SK-N-MC (cell line): ENCODE measurements around the gene ETV6.

Experiments
- DNase-seq: peaks from one replicate; pipeline ENCODE4 v3.0.0-alpha.2; 2011; ENCODE audit warnings: low read depth, low spot score
- H3K27ac ChIP-seq: fragments of 200-600 bp; sonication (generic); 2 replicates; pipeline ENCODE4 v1.5.1; 2016; ENCODE audit warnings: mixed run types
- H3K36me3 ChIP-seq: fragments of 200-600 bp; sonication (generic); 2 replicates; pipeline ENCODE4 v1.6.1; 2017; ENCODE audit warnings: antibody characterized with exemption, low read length, mixed read lengths; ENCODE audit not compliant: insufficient read depth
- H3K4me3 ChIP-seq: fragments of 200-600 bp; sonication (generic); 2 replicates; pipeline ENCODE4 v1.5.1; 2016
- H3K9ac ChIP-seq: fragments of 200-600 bp; sonication (generic); 2 replicates; pipeline ENCODE4 v1.8.0; 2017; ENCODE audit warnings: mixed run types, mixed read lengths; ENCODE audit not compliant: insufficient read length
- H3K9me3 ChIP-seq: fragments of 200-600 bp; sonication (generic); 2 replicates; pipeline ENCODE4 v1.6.1; 2017; ENCODE audit warnings: low read depth, mild to moderate bottlenecking, antibody characterized with exemption, low read length, moderate library complexity, mixed read lengths
- EZH2 ChIP-seq: fragments of 200-600 bp; sonication (generic); IDR thresholded peaks from one replicate; pipeline ENCODE4 v1.6.1; 2017; ENCODE audit warnings: antibody characterized with exemption
- FOXP2 ChIP-seq: optimal IDR thresholded peaks from 2 replicates; pipeline ENCODE3; 2011; ENCODE audit warnings: mild to moderate bottlenecking, moderate library complexity; ENCODE audit not compliant: insufficient read depth; ENCODE audit errors: extremely low read length, control extremely low read depth
- POLR2AphosphoS5 ChIP-seq: IDR thresholded peaks from 2 replicates; pipeline ENCODE4 v1.6.1; 2012; ENCODE audit warnings: mild to moderate bottlenecking, low read depth, low read length, borderline replicate concordance

ETV6 gene

GRCh38 chr12:11812586-11813437, 163.3 kb downstream of the ETV6 start:
- Histone ChIP-seq H3K9me3 (no peaks in the 10 kb centered on the region), H3K27ac (peak overlapping the region; percentile 83), H3K9ac (peak overlapping the region; percentile 51), H3K4me3 (peak overlapping the region; percentile 71), H3K36me3 (no peaks in the 10 kb centered on the region)
- no peak for DNase-seq
- TF ChIP-seq POLR2AphosphoS5 (no peak), EZH2 (no peak), FOXP2 (no peak)

GRCh38 chr12:11813438-11813813, 164.0 kb downstream of the ETV6 start:
- no peaks in the 10 kb centered on the region for H3K9me3 ChIP-seq
- peak overlapping the region; percentile 71 for H3K4me3 ChIP-seq
- no peaks in the 10 kb centered on the region for H3K36me3 ChIP-seq
- no peak for TF ChIP-seq EZH2
- TF ChIP-seq FOXP2 = no peak
- TF ChIP-seq POLR2AphosphoS5 = no peak
- peak overlapping the region; percentile 83; the same call in 1 of the 2 replicates for H3K27ac ChIP-seq
- no peak overlapping the region for H3K9ac ChIP-seq
- no peak for DNase-seq

- Histone ChIP-seq H3K27ac (no peak overlapping the region), H3K36me3 (no peaks in the 10 kb centered on the region), H3K9me3 (no peaks in the 10 kb centered on the region), H3K9ac (no peak overlapping the region), H3K4me3 (no peak overlapping the region)
- DNase-seq = no peak
- TF ChIP-seq FOXP2 (no peak), POLR2AphosphoS5 (no peak), EZH2 (no peak)
These were observed 164.9 kb downstream of the ETV6 start for GRCh38 chr12:11814374-11814773.

GRCh38 chr12:11815397-11815796, 165.9 kb downstream of the ETV6 start:
- H3K9ac ChIP-seq = no peak overlapping the region
- H3K4me3 ChIP-seq = no peak overlapping the region
- H3K9me3 ChIP-seq = no peaks in the 10 kb centered on the region
- H3K36me3 ChIP-seq = no peaks in the 10 kb centered on the region
- TF ChIP-seq EZH2 (no peak), POLR2AphosphoS5 (no peak), FOXP2 (no peak)
- H3K27ac ChIP-seq = no peak overlapping the region
- DNase-seq = no peak

GRCh38 chr12:11819643-11820042, 170.2 kb downstream of the ETV6 start:
- Histone ChIP-seq H3K9me3 (no peaks in the 10 kb centered on the region), H3K4me3 (no peak overlapping the region), H3K9ac (no peak overlapping the region), H3K36me3 (no peaks in the 10 kb centered on the region), H3K27ac (no peak overlapping the region)
- TF ChIP-seq POLR2AphosphoS5 = no peak
- no peak for TF ChIP-seq FOXP2
- TF ChIP-seq EZH2 = no peak
- no peak for DNase-seq

- H3K9me3 ChIP-seq = no peaks in the 10 kb centered on the region
- H3K9ac ChIP-seq = no peak overlapping the region
- no peak for DNase-seq
- H3K4me3 ChIP-seq = no peak overlapping the region
- TF ChIP-seq POLR2AphosphoS5 = no peak
- no peak for TF ChIP-seq FOXP2
- TF ChIP-seq EZH2 = no peak
- H3K27ac ChIP-seq = no peak overlapping the region
- no peaks in the 10 kb centered on the region for H3K36me3 ChIP-seq
These were observed 171.0 kb downstream of the ETV6 start for GRCh38 chr12:11820476-11820875.

- Histone ChIP-seq H3K4me3 (no peak overlapping the region), H3K36me3 (no peaks in the 10 kb centered on the region), H3K27ac (no peak overlapping the region), H3K9me3 (no peaks in the 10 kb centered on the region), H3K9ac (no peak overlapping the region)
- DNase-seq = no peak
- TF ChIP-seq EZH2 (no peak), FOXP2 (no peak), POLR2AphosphoS5 (no peak)
These were observed 172.1 kb downstream of the ETV6 start for GRCh38 chr12:11821386-11822080.

GRCh38 chr12:11822081-11822834, 172.8 kb downstream of the ETV6 start:
- Histone ChIP-seq H3K4me3 (no peak overlapping the region), H3K9ac (no peak overlapping the region), H3K27ac (no peak overlapping the region), H3K9me3 (no peaks in the 10 kb centered on the region), H3K36me3 (no peaks in the 10 kb centered on the region)
- no peak for DNase-seq
- TF ChIP-seq EZH2 (no peak), POLR2AphosphoS5 (no peak), FOXP2 (no peak)
